PC-9 (cell line): ENCODE results near the gene KRT39.

Experiments used
- EZH2 ChIP-seq: fragments of 200-600 bp; sonication (generic); IDR thresholded peaks from 2 replicates; pipeline ENCODE4 v1.8.0; 2017; ENCODE audit warnings: antibody characterized with exemption, low read depth
- TF ChIP-seq, protein P1 (sequence below): fragments of 200-600 bp; sonication (generic); conservative IDR thresholded peaks from 2 replicates; pipeline ENCODE4 v1.6.1; 2017; ENCODE audit warnings: mixed run types, antibody characterized with exemption, mild to moderate bottlenecking, moderate library complexity

DNA sequence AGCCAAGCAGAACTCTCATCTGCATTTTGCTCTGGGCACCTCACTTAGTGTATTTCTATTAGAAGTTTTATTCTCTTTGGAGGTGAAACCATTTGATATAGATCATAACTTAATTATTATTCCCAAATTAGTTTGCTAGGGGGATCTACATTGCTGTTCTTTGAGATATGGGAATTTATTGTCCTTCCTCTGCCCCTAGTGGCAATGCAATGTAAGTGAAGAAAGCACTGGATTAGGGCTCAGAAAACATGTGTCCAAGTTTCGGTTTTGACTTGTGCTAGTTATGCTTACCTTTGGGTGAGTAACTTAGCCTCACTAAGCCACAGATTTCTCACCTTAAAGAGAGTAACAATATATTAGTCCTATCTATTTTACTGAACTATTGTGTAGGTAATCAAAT lies 2.9 kb downstream of the KRT39 start:
- TF ChIP-seq, protein P1, sequence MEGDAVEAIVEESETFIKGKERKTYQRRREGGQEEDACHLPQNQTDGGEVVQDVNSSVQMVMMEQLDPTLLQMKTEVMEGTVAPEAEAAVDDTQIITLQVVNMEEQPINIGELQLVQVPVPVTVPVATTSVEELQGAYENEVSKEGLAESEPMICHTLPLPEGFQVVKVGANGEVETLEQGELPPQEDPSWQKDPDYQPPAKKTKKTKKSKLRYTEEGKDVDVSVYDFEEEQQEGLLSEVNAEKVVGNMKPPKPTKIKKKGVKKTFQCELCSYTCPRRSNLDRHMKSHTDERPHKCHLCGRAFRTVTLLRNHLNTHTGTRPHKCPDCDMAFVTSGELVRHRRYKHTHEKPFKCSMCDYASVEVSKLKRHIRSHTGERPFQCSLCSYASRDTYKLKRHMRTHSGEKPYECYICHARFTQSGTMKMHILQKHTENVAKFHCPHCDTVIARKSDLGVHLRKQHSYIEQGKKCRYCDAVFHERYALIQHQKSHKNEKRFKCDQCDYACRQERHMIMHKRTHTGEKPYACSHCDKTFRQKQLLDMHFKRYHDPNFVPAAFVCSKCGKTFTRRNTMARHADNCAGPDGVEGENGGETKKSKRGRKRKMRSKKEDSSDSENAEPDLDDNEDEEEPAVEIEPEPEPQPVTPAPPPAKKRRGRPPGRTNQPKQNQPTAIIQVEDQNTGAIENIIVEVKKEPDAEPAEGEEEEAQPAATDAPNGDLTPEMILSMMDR, result peak; percentile 65
- TF ChIP-seq EZH2, result no peak
